OCI-LY3 (cell line): Measurements from ENCODE around the gene LTBP1.

Experiments
- EZH2phosphoT487 ChIP-seq: fragments of 200-600 bp; shearing (Covaris generic); IDR thresholded peaks from 2 replicates; pipeline ENCODE4 v1.6.1; 2018; ENCODE audit warnings: antibody characterized with exemption, mixed run types, low read depth
- TF ChIP-seq, protein P1 (sequence below): fragments of 200-600, 300-600 bp; sonication (generic); IDR thresholded peaks from 2 replicates; pipeline ENCODE4 v1.5.1; 2014; ENCODE audit warnings: antibody characterized with exemption, low read length, low read depth

DNA sequence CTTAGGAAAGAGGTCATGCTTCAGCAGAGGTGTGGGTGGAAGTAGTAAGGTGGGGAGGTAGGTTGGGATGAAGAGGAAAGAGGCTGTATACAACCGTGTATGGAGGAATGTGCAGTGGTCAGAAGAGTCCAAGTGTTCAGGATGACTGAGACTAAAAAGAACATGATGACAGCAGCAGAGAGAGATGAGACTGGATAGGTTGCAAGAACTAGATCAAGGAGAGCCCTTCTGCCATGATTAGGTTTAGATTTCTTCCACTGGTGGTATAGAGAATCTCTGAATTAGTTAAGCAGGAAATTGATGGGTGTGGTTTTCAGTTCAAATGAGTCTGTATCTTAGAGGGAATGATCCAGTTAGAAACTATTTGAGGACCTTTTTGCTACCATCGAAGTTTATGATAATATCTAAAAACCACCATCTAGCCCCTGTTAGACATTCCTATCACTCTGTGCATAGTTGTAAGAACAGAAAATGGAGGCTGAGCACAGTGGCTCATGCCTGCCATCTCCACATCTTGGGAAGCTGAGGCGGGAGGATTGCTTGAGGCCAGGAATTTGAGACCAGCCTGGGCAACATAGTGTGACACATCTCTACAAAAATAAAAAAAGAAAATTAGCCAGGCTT is 221.0 kb downstream of the LTBP1 start:
- TF ChIP-seq, protein P1, sequence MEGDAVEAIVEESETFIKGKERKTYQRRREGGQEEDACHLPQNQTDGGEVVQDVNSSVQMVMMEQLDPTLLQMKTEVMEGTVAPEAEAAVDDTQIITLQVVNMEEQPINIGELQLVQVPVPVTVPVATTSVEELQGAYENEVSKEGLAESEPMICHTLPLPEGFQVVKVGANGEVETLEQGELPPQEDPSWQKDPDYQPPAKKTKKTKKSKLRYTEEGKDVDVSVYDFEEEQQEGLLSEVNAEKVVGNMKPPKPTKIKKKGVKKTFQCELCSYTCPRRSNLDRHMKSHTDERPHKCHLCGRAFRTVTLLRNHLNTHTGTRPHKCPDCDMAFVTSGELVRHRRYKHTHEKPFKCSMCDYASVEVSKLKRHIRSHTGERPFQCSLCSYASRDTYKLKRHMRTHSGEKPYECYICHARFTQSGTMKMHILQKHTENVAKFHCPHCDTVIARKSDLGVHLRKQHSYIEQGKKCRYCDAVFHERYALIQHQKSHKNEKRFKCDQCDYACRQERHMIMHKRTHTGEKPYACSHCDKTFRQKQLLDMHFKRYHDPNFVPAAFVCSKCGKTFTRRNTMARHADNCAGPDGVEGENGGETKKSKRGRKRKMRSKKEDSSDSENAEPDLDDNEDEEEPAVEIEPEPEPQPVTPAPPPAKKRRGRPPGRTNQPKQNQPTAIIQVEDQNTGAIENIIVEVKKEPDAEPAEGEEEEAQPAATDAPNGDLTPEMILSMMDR = no peak
- TF ChIP-seq EZH2phosphoT487 = no peak
